ENCODE data around the gene PLCB3. TPM values are rescaled to one million over a fixed set of nuclear protein-coding genes. Genes with fewer than 3 reads are reported as not detected.

Gene PLCB3
- total RNA-seq, 1 experiment from 2014 or later: 10.4 TPM

- in situ Hi-C loops (cut with HindIII; ENCODE audit: low pct_unique_long_range_greater_than_20kb, low sequenced_read_pairs): no loop called here
- no peak for DNase-seq (ENCODE audit: low read depth, low spot score)
Measured at GRCh38 chr11:64268025-64268892, 16.9 kb downstream of the PLCB3 start.

- in situ Hi-C loops (cut with HindIII; ENCODE audit: low pct_unique_long_range_greater_than_20kb, low sequenced_read_pairs): no loop called here
- no peak for DNase-seq (ENCODE audit: low read depth, low spot score)
Measured at GRCh38 chr11:64268893-64269539, 17.7 kb downstream of the PLCB3 start.

GRCh38 chr11:64269540-64270220 is 18.4 kb downstream of the PLCB3 start:
- peak; percentile 99 for DNase-seq (ENCODE audit: low read depth, low spot score)

GRCh38 chr11:64275031-64275800 is 23.9 kb downstream of the PLCB3 start:
- no peak for DNase-seq (ENCODE audit: low read depth, low spot score)
- in situ Hi-C loops (cut with HindIII; ENCODE audit: low pct_unique_long_range_greater_than_20kb, low sequenced_read_pairs): no loop called here

More at GRCh38 chr11:64269540-64270220, 18.4 kb downstream of the PLCB3 start:
- in situ Hi-C loops (cut with HindIII; ENCODE audit: low pct_unique_long_range_greater_than_20kb, low sequenced_read_pairs): no loop called here

GRCh38 chr11:64275841-64276240 is 24.5 kb downstream of the PLCB3 start:
- no peak for DNase-seq (ENCODE audit: low read depth, low spot score)
- in situ Hi-C loops (cut with HindIII; ENCODE audit: low pct_unique_long_range_greater_than_20kb, low sequenced_read_pairs): no loop called here

GRCh38 chr11:64276653-64277431 is 25.5 kb downstream of the PLCB3 start:
- in situ Hi-C loops (cut with HindIII; ENCODE audit: low pct_unique_long_range_greater_than_20kb, low sequenced_read_pairs): no loop called here
- no peak for DNase-seq (ENCODE audit: low read depth, low spot score)

GRCh38 chr11:64278576-64279190 is 27.4 kb downstream of the PLCB3 start:
- no peak for DNase-seq (ENCODE audit: low read depth, low spot score)
- in situ Hi-C loops (cut with HindIII; ENCODE audit: low pct_unique_long_range_greater_than_20kb, low sequenced_read_pairs): no loop called here

- in situ Hi-C loops (cut with HindIII; ENCODE audit: low pct_unique_long_range_greater_than_20kb, low sequenced_read_pairs): no loop called here
- DNase-seq (ENCODE audit: low read depth, low spot score): no peak
Measured at GRCh38 chr11:64281957-64282770, 30.8 kb downstream of the PLCB3 start.

- in situ Hi-C loops (cut with HindIII; ENCODE audit: low pct_unique_long_range_greater_than_20kb, low sequenced_read_pairs): no loop called here
- DNase-seq (ENCODE audit: low read depth, low spot score): no peak
Measured at GRCh38 chr11:64283092-64283491, 31.8 kb downstream of the PLCB3 start.

- peak; percentile 87 for DNase-seq (ENCODE audit: low read depth, low spot score)
- in situ Hi-C loops (cut with HindIII; ENCODE audit: low pct_unique_long_range_greater_than_20kb, low sequenced_read_pairs): no loop called here
Measured at GRCh38 chr11:64284048-64284961, 33.0 kb downstream of the PLCB3 start, which contains the start of gene BAD. BAD (minus strand) TSS chr11:64284665; CDS start chr11:64284368, 297 bp downstream.

- in situ Hi-C loops (cut with HindIII; ENCODE audit: low pct_unique_long_range_greater_than_20kb, low sequenced_read_pairs): no loop called here
- peak; percentile 58 for DNase-seq (ENCODE audit: low read depth, low spot score)
Measured at GRCh38 chr11:64284962-64285884, 33.9 kb downstream of the PLCB3 start, which contains the start of gene GPR137. GPR137 (plus strand) TSS chr11:64285848; CDS start chr11:64286525, 677 bp downstream.

- in situ Hi-C loops (cut with HindIII; ENCODE audit: low pct_unique_long_range_greater_than_20kb, low sequenced_read_pairs): no loop called here
- DNase-seq (ENCODE audit: low read depth, low spot score): no peak
Measured at GRCh38 chr11:64285885-64286800, 34.8 kb downstream of the PLCB3 start.

GRCh38 chr11:64286801-64287159 is 35.5 kb downstream of the PLCB3 start:
- DNase-seq (ENCODE audit: low read depth, low spot score): no peak

More at GRCh38 chr11:64286801-64287159, 35.5 kb downstream of the PLCB3 start:
- in situ Hi-C loops (cut with HindIII; ENCODE audit: low pct_unique_long_range_greater_than_20kb, low sequenced_read_pairs): no loop called here
